AG08395 (cell line): ENCODE measurements around the gene TM9SF4.

ENCODE experiments used
- DNase-seq: peaks from one replicate; pipeline ENCODE4 v3.0.0; 2012; ENCODE audit warnings: mixed read lengths, low spot score

TM9SF4 gene

GRCh38 chr20:32130352-32130751 is 20.8 kb downstream of the TM9SF4 start:
- DNase-seq = no peak

GRCh38 chr20:32130965-32131364 is 21.5 kb downstream of the TM9SF4 start:
- DNase-seq = no peak

GRCh38 chr20:32132911-32133549 is 23.5 kb downstream of the TM9SF4 start:
- DNase-seq = no peak

GRCh38 chr20:32134026-32134425 is 24.5 kb downstream of the TM9SF4 start:
- DNase-seq = no peak

- no peak for DNase-seq
These were observed 26.5 kb downstream of the TM9SF4 start for GRCh38 chr20:32135983-32136515.

GRCh38 chr20:32138921-32139320 is 29.4 kb downstream of the TM9SF4 start:
- DNase-seq = no peak

- DNase-seq = no peak
These were observed 30.4 kb downstream of the TM9SF4 start for GRCh38 chr20:32139947-32140346.

- no peak for DNase-seq
These were observed 31.1 kb downstream of the TM9SF4 start for GRCh38 chr20:32140603-32141002.

- DNase-seq = no peak
These were observed 32.0 kb downstream of the TM9SF4 start for GRCh38 chr20:32141465-32141980.

- no peak for DNase-seq
These were observed 32.6 kb downstream of the TM9SF4 start for GRCh38 chr20:32142088-32142487.

- no peak for DNase-seq
These were observed 33.5 kb downstream of the TM9SF4 start for GRCh38 chr20:32142991-32143390.

- DNase-seq = no peak
These were observed 35.6 kb downstream of the TM9SF4 start for GRCh38 chr20:32144898-32145662.

GRCh38 chr20:32149566-32150170 is 40.2 kb downstream of the TM9SF4 start:
- DNase-seq = no peak

- no peak for DNase-seq
These were observed 40.9 kb downstream of the TM9SF4 start for GRCh38 chr20:32150291-32150848.

GRCh38 chr20:32152421-32153155 is 43.1 kb downstream of the TM9SF4 start:
- DNase-seq = no peak

GRCh38 chr20:32153156-32153665 is 43.7 kb downstream of the TM9SF4 start:
- DNase-seq = no peak

- no peak for DNase-seq
These were observed 44.3 kb downstream of the TM9SF4 start for GRCh38 chr20:32153771-32154170.

- peak; percentile 82 for DNase-seq
These were observed 45.8 kb downstream of the TM9SF4 start for GRCh38 chr20:32155017-32155981.

GRCh38 chr20:32157611-32158010 is 48.1 kb downstream of the TM9SF4 start:
- no peak for DNase-seq

- no peak for DNase-seq
These were observed 48.8 kb downstream of the TM9SF4 start for GRCh38 chr20:32158351-32158750.
